GM18508 (cell line): ENCODE results near the gene ELAPOR1.
A peak's percentile ranks its signal among the peaks of the same experiment; 100 is the strongest.

ENCODE experiments used
- ATAC-seq: cut with Tn5 transposase; IDR thresholded peaks from one replicate; pipeline ENCODE4 v1.9.1; 2021; ENCODE audit warnings: moderate number of reproducible peaks; ENCODE audit not compliant: insufficient read depth, unreplicated experiment

Gene ELAPOR1

GRCh38 chr1:109095631-109096030 is 18.3 kb upstream of the ELAPOR1 start:
- no peak for ATAC-seq

- ATAC-seq: no peak
Observed at GRCh38 chr1:109096120-109096519, 17.8 kb upstream of the ELAPOR1 start.

- peak; percentile 59 for ATAC-seq
Observed at GRCh38 chr1:109099938-109100773, 13.8 kb upstream of the ELAPOR1 start.

- no peak for ATAC-seq
Observed at GRCh38 chr1:109104364-109105151, 9.4 kb upstream of the ELAPOR1 start.

- ATAC-seq: no peak
Observed at GRCh38 chr1:109105881-109106280, 8.0 kb upstream of the ELAPOR1 start.

GRCh38 chr1:109107785-109108184 is 6.1 kb upstream of the ELAPOR1 start:
- no peak for ATAC-seq

GRCh38 chr1:109109906-109110305 is 4.0 kb upstream of the ELAPOR1 start:
- ATAC-seq: no peak

GRCh38 chr1:109111386-109112055 is 2.4 kb upstream of the ELAPOR1 start:
- ATAC-seq: no peak

- no peak for ATAC-seq
Observed at GRCh38 chr1:109112056-109112651, 1.8 kb upstream of the ELAPOR1 start.

GRCh38 chr1:109112652-109113285 is 1.1 kb upstream of the ELAPOR1 start:
- ATAC-seq: no peak

GRCh38 chr1:109114342-109114674 is 393 bp downstream of the ELAPOR1 start:
- no peak for ATAC-seq

- ATAC-seq: no peak
Observed at GRCh38 chr1:109115685-109116084, 1.8 kb downstream of the ELAPOR1 start.

- no peak for ATAC-seq
Observed at GRCh38 chr1:109116286-109116685, 2.4 kb downstream of the ELAPOR1 start.

- ATAC-seq: no peak
Observed at GRCh38 chr1:109118089-109118488, 4.2 kb downstream of the ELAPOR1 start.

- ATAC-seq: no peak
Observed at GRCh38 chr1:109120356-109120755, 6.4 kb downstream of the ELAPOR1 start.

- no peak for ATAC-seq
Observed at GRCh38 chr1:109131059-109131458, 17.1 kb downstream of the ELAPOR1 start.

GRCh38 chr1:109131800-109132199 is 17.9 kb downstream of the ELAPOR1 start:
- ATAC-seq: no peak

GRCh38 chr1:109133002-109133706 is 19.2 kb downstream of the ELAPOR1 start:
- ATAC-seq: no peak

- no peak for ATAC-seq
Observed at GRCh38 chr1:109133815-109134214, 19.9 kb downstream of the ELAPOR1 start.

- ATAC-seq: no peak
Observed at GRCh38 chr1:109134423-109134822, 20.5 kb downstream of the ELAPOR1 start.
